Stomach (tissue), 4 donors: Measurements from ENCODE around the gene ZFYVE21.

ENCODE experiments used
- CTCF ChIP-seq, 7 experiments: fragments of 450-650 bp in 4 of 7; fragments of 200-600 bp in 3 of 7; sonication (generic) in 3 of 7; IDR thresholded peaks; one replicate each; pipeline ENCODE4 v1.5.1; 2016 to 2019; ENCODE audit warnings: antibody characterized with exemption in 7 of 7, control low read depth in 2 of 7, mild to moderate bottlenecking in 1 of 7
- EP300 ChIP-seq: sonication (generic); formaldehyde crosslinking; IDR thresholded peaks from one replicate; pipeline ENCODE4 v1.6.1; 2017; ENCODE audit warnings: antibody characterized with exemption

GRCh38 chr14:103716899-103717411 is 1.3 kb downstream of the ZFYVE21 start:
- TF ChIP-seq EP300: no peak
- no peak for TF ChIP-seq CTCF (IDR thresholded peaks at IDR 0.05)
